IMR-90 (cell line): Measurements from ENCODE around the gene HMGB2. TPM values are rescaled to one million over a fixed set of nuclear protein-coding genes. Genes with fewer than 3 reads are reported as not detected.

ENCODE experiments used
- ATAC-seq: fragments of 200-7000 bp; cut with Tn5 transposase; 2 replicates; pipeline ENCODE4 v1.9.1; 2020; ENCODE audit warnings: low read depth, mild to moderate bottlenecking, moderate library complexity
- BruUV-seq: library from RNA; stranded (reverse); fragments of 400-500 nt; replicated peaks from 2 replicates; lab custom pipeline; 2021; lab: Mats Ljungman, UMichigan
- CTCF ChIA-PET: fragments of 300-600 bp; formaldehyde crosslinking; extraction: SDS; loops from one replicate; lab custom pipeline; 2021; ENCODE audit warnings: antibody characterized with exemption; lab: Yijun Ruan, JAX
- POLR2A ChIA-PET: fragments of 300-600 bp; sonication (Branson Sonifier 250); formaldehyde crosslinking; loops from one replicate; lab custom pipeline; 2022; ENCODE audit warnings: antibody characterized with exemption; ENCODE audit not compliant: unreplicated experiment; lab: Charles Lee
- DNase-seq: peaks from one replicate; pipeline ENCODE4 v3.0.0; 2013
- H2AFZ ChIP-seq: replicated peaks from 2 replicates; pipeline ENCODE3; 2013; ENCODE audit warnings: low read length, mild to moderate bottlenecking; ENCODE audit not compliant: poor library complexity
- H2AK5ac ChIP-seq: 2 replicates; pipeline ENCODE4 v1.6.1; 2013; ENCODE audit warnings: low read depth, low read length, inconsistent platforms
- H2AK9ac ChIP-seq: replicated peaks from 2 replicates; pipeline ENCODE3; 2013; ENCODE audit warnings: mild to moderate bottlenecking, low read depth, low read length, moderate library complexity; ENCODE audit not compliant: poor library complexity
- H2BK120ac ChIP-seq: 2 replicates; pipeline ENCODE4 v1.6.1; 2013; ENCODE audit warnings: low read depth, low read length, inconsistent platforms
- H2BK15ac ChIP-seq: 3 replicates; pipeline ENCODE4 v1.6.1; 2013; ENCODE audit warnings: low read depth, low read length, inconsistent platforms
- H2BK20ac ChIP-seq: 2 replicates; pipeline ENCODE4 v1.6.1; 2013; ENCODE audit warnings: low read depth, mild to moderate bottlenecking, inconsistent platforms, low read length, moderate library complexity
- H2BK5ac ChIP-seq: 2 replicates; pipeline ENCODE4 v1.6.1; 2013; ENCODE audit warnings: mild to moderate bottlenecking, low read depth, low read length, inconsistent platforms; ENCODE audit not compliant: poor library complexity, severe bottlenecking
- H3K14ac ChIP-seq: replicated peaks from 2 replicates; pipeline ENCODE4 v1.6.1; 2013; ENCODE audit warnings: low read depth, low read length, inconsistent platforms
- H3K18ac ChIP-seq: 2 replicates; pipeline ENCODE4 v1.6.1; 2013; ENCODE audit warnings: low read depth, low read length, control low read depth
- H3K23ac ChIP-seq: 2 replicates; pipeline ENCODE4 v1.6.1; 2013; ENCODE audit warnings: low read depth, low read length, inconsistent platforms
- H3K27ac ChIP-seq: 2 replicates; pipeline ENCODE4 v1.5.1; 2013; ENCODE audit warnings: mild to moderate bottlenecking, control low read depth, low read length; ENCODE audit not compliant: insufficient read depth
- H3K27me3 ChIP-seq: 2 replicates; pipeline ENCODE4 v1.6.1; 2013; ENCODE audit warnings: low read length; ENCODE audit not compliant: control insufficient read depth, insufficient read depth
- H3K36me3 ChIP-seq: 2 replicates; pipeline ENCODE4 v1.6.1; 2013; ENCODE audit warnings: low read length, mixed read lengths; ENCODE audit not compliant: control insufficient read depth, insufficient read depth
- H3K4ac ChIP-seq: 2 replicates; pipeline ENCODE4 v1.6.1; 2013; ENCODE audit warnings: low read depth, low read length, inconsistent platforms
- H3K4me1 ChIP-seq: 2 replicates; pipeline ENCODE4 v1.6.1; 2013; ENCODE audit warnings: low read length, mixed read lengths; ENCODE audit not compliant: control insufficient read depth, insufficient read depth
- H3K4me2 ChIP-seq: 2 replicates; pipeline ENCODE4 v1.6.1; 2013; ENCODE audit warnings: low read depth, mild to moderate bottlenecking, control low read depth, low read length, moderate library complexity
- H3K4me3 ChIP-seq: 2 replicates; pipeline ENCODE4 v1.5.1; 2013; ENCODE audit warnings: low read depth, mild to moderate bottlenecking, control low read depth, low read length, moderate library complexity; ENCODE audit not compliant: insufficient read depth
- H3K56ac ChIP-seq: 2 replicates; pipeline ENCODE4 v1.6.1; 2013; ENCODE audit warnings: low read length, inconsistent platforms; ENCODE audit not compliant: insufficient read depth; ENCODE audit errors: extremely low read depth
- H3K79me1 ChIP-seq, 2 experiments: 2 replicates each; pipeline ENCODE4 v1.6.1; 2013; ENCODE audit warnings: low read length in 2 of 2, inconsistent platforms in 1 of 2, low read depth in 1 of 2
- H3K9ac ChIP-seq: 2 replicates; pipeline ENCODE4 v1.6.1; 2013; ENCODE audit warnings: low read depth, low read length, control low read depth
- H3K9me1 ChIP-seq: 2 replicates; pipeline ENCODE4 v1.6.1; 2013; ENCODE audit warnings: low read length, inconsistent platforms; ENCODE audit not compliant: insufficient read depth
- H3K9me3 ChIP-seq: 2 replicates; pipeline ENCODE4 v1.6.1; 2013; ENCODE audit warnings: low read length; ENCODE audit not compliant: control insufficient read depth, insufficient read depth
- H4K20me1 ChIP-seq: 2 replicates; pipeline ENCODE4 v1.6.1; 2013; ENCODE audit warnings: low read length, inconsistent platforms; ENCODE audit not compliant: insufficient read depth
- H4K5ac ChIP-seq: 2 replicates; pipeline ENCODE4 v1.6.1; 2013; ENCODE audit warnings: mild to moderate bottlenecking, low read depth, low read length, control low read depth
- H4K8ac ChIP-seq, 2 experiments: 2 replicates each; pipeline ENCODE4 v1.6.1; 2013; ENCODE audit warnings: low read depth in 2 of 2, low read length in 2 of 2, control low read depth in 1 of 2, inconsistent platforms in 1 of 2
- H4K91ac ChIP-seq: 2 replicates; pipeline ENCODE4 v1.6.1; 2013; ENCODE audit warnings: low read depth, low read length, inconsistent platforms; ENCODE audit not compliant: insufficient read depth
- BHLHE40 ChIP-seq: fragments of 150-350 bp; IDR thresholded peaks from 2 replicates; pipeline ENCODE4 v1.6.1; 2016; ENCODE audit warnings: mild to moderate bottlenecking, low read depth, low read length
- ELK1 ChIP-seq: fragments of 150-350 bp; IDR thresholded peaks from 2 replicates; pipeline ENCODE4 v1.6.1; 2016; ENCODE audit warnings: low read depth, mild to moderate bottlenecking, low read length, moderate library complexity, borderline replicate concordance
- MXI1 ChIP-seq: IDR thresholded peaks from 2 replicates; pipeline ENCODE4 v1.6.1; 2012; ENCODE audit warnings: low read depth, mild to moderate bottlenecking, low read length, moderate library complexity, borderline replicate concordance
- NFE2L2 ChIP-seq: fragments of 150-350 bp; IDR thresholded peaks from 2 replicates; pipeline ENCODE4 v1.6.1; 2016; ENCODE audit warnings: low read depth, mild to moderate bottlenecking, low read length
- POLR2A ChIP-seq: IDR thresholded peaks from 2 replicates; pipeline ENCODE4 v1.6.1; 2012; ENCODE audit warnings: mild to moderate bottlenecking, low read depth, low read length
- RFX5 ChIP-seq: IDR thresholded peaks from 2 replicates; pipeline ENCODE4 v1.8.0; 2012; ENCODE audit warnings: low read depth, mild to moderate bottlenecking, low read length, moderate library complexity
- SMC3 ChIP-seq: fragments of 150-350 bp; IDR thresholded peaks from 2 replicates; pipeline ENCODE4 v1.6.1; 2016; ENCODE audit warnings: low read depth, mild to moderate bottlenecking, antibody characterized with exemption, low read length, moderate library complexity
- WGBS, 2 experiments: methylation state at CpG; one replicate each; pipeline versions ENCODE4 v1.1.5 to v1.1.7; 2013; ENCODE audit warnings: missing lambda C conversion rate in 2 of 2; ENCODE audit not compliant: insufficient read length in 1 of 2; ENCODE audit errors: extremely low coverage in 2 of 2; 5-methylcytosine and 5-hydroxymethylcytosine counted together
- dilution Hi-C: fragments of 300-500 bp; cut with HindIII; formaldehyde crosslinking; loops from one replicate; pipeline ENCODE4 v1.14.3; 2018; ENCODE audit warnings: low sequenced_read_pairs; ENCODE audit not compliant: unreplicated experiment
- in situ Hi-C: fragments of 300-500 bp; cut with MboI; formaldehyde crosslinking; loops from 3 replicates; pipeline ENCODE4 v1.14.3; 2019; ENCODE audit warnings: low sequenced_read_pairs, inconsistent platforms, mixed read lengths
- intact Hi-C: fragments of 100-400 bp; cut with micrococcal nuclease; formaldehyde crosslinking; loops from 2 replicates; pipeline ENCODE4 v1.10.0; 2022
- polyA plus RNA-seq, 3 experiments: library from polyadenylated mRNA; depleted of rRNA; stranded (reverse); fragments of >200 nt; gene quantifications; 2 replicates each; pipeline ENCODE4 v1.2.3, GENCODE V29; 2012; ENCODE audit warnings: low replicate concordance in 1 of 3
- total RNA-seq: library from RNA; depleted of rRNA; stranded (reverse); fragments of >200 nt; gene quantifications from 2 replicates; pipeline ENCODE4 v1.2.3, GENCODE V29; 2012

The HMGB2 gene
- total and polyA plus RNA-seq, 2 of the 4 experiments (the other 2 are of a cell fraction): 49.3 to 106 TPM

DNA sequence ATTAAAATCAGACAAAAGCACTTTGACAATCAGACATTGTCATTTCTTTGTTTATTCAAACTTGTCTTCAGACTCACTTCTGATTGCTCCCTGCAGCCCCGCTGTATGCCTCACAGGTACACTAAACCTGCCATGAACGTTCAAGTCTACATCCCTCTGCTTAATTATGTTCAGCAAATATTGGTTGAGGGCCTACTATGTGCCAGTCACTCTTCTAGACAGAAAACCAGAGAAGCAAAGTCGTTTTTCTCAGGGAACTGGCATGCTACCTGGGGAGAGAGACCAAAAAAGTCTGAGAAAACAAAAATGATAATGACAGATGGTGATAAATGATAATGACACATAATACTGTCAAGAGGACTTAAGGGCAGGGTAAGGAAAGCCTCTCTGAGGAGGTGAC is 19.4 kb downstream of the HMGB2 start:
- intact Hi-C loops: no loop called here
- Histone ChIP-seq H3K9me3 (no peaks in the 10 kb centered on the region), H3K23ac (no peak overlapping the region), H3K27me3 (no peaks in the 10 kb centered on the region), H3K4me1 (no peaks in the 10 kb centered on the region), H3K14ac (no peak overlapping the region), H2AK5ac (no peak overlapping the region), H3K4ac (no peak overlapping the region), H4K5ac (no peak overlapping the region), H3K9ac (no peak overlapping the region), H4K91ac (no peak overlapping the region), H3K56ac (no peak overlapping the region), H3K9me1 (no peaks in the 10 kb centered on the region), H4K20me1 (no peaks in the 10 kb centered on the region), H2AFZ (no peak overlapping the region), H2BK15ac (no peak overlapping the region), H3K18ac (no peak overlapping the region), H3K4me3 (no peak overlapping the region), H4K8ac (no peak overlapping the region), H2BK120ac (no peak overlapping the region), H3K79me1 (no peaks in the 10 kb centered on the region), H2BK20ac (no peak overlapping the region), H2BK5ac (no peak overlapping the region), H3K4me2 (no peak overlapping the region), H2AK9ac (no peak overlapping the region), H3K36me3 (0 out of 2 replicates have a peak, but pooled peaks cover 1% of the 10 kb centered on the region), H3K27ac (no peak overlapping the region)
- CTCF ChIA-PET: interaction anchor here (0.9 kb wide), 1 partner anchor 106 kb away, joined by 3 read pairs; no protein-coding TSS in a partner anchor
- no CpG with 5 or more reads among the region's 3 CpGs for WGBS, 2 experiments
- dilution Hi-C loops: no loop called here
- DNase-seq (no peak), ATAC-seq (no peak)
- POLR2A ChIA-PET: no interaction called here
- no TSS peak for BruUV-seq
- TF ChIP-seq SMC3: no peak
- TF ChIP-seq MXI1: no peak
- no peak for TF ChIP-seq BHLHE40
- TF ChIP-seq NFE2L2: no peak
- TF ChIP-seq POLR2A: no peak
- TF ChIP-seq RFX5: no peak
- TF ChIP-seq ELK1: no peak
- in situ Hi-C loops: loop anchor here (5.0 to 10.0 kb wide), 2 partner anchors 98 to 180 kb away; no protein-coding TSS in a partner anchor
